T-cell (primary cell): ENCODE data around the gene SZRD1. TPM values are rescaled to one million over a fixed set of nuclear protein-coding genes. Genes with fewer than 3 reads are reported as not detected.

Source experiments
- ATAC-seq, 4 experiments: fragments of 200-7000 bp in 3 of 4; fragments of 150-1000 bp in 1 of 4; cut with Tn5 transposase; replicated peaks in 1 of 4; 1 replicate in 3 of 4; 2 replicates in 1 of 4; pipeline ENCODE4 v1.10.0; 2021; ENCODE audit warnings: moderate library complexity in 3 of 4, mild to moderate bottlenecking in 2 of 4, moderate number of reproducible peaks in 1 of 4
- CTCF ChIA-PET, 2 donors: fragments of 300-600 bp; sonication (Branson Sonifier 250); formaldehyde crosslinking; loops; one replicate each; lab custom pipeline; 2022; ENCODE audit warnings: antibody characterized with exemption in 2 of 2; lab: Charles Lee
- POLR2A ChIA-PET, 2 donors: fragments of 300-600 bp; sonication (Branson Sonifier 250); formaldehyde crosslinking; loops; one replicate each; lab custom pipeline; 2022; ENCODE audit warnings: antibody characterized with exemption in 2 of 2; lab: Charles Lee
- DNase-seq, 35 experiments: peaks; one replicate each; pipeline versions ENCODE4 v3.0.0 to v3.0.0-alpha.2; 2013 to 2023
- H3K27ac ChIP-seq: one replicate; pipeline ENCODE4 v1.5.1; 2013; ENCODE audit warnings: low read length
- H3K27me3 ChIP-seq, 2 experiments: replicated peaks in 1 of 2; 1 replicate in 1 of 2; 2 replicates in 1 of 2; pipeline versions ENCODE4 v1.6.1 to v1.7.0; 2013; ENCODE audit warnings: low read length in 1 of 2, mixed read lengths in 1 of 2; ENCODE audit not compliant: control insufficient read depth in 2 of 2, insufficient read depth in 2 of 2; ENCODE audit errors: extremely low read depth in 1 of 2
- H3K36me3 ChIP-seq, 2 donors: 1 replicate in 1 of 2; 2 replicates in 1 of 2; pipeline versions ENCODE4 v1.6.1 to v1.7.0; 2013; ENCODE audit warnings: low read length in 1 of 2; ENCODE audit not compliant: control insufficient read depth in 2 of 2, insufficient read depth in 1 of 2; ENCODE audit errors: extremely low read depth in 1 of 2
- H3K4me1 ChIP-seq, 2 experiments: 1 replicate in 1 of 2; 2 replicates in 1 of 2; pipeline versions ENCODE4 v1.6.1 to v1.7.0; 2013; ENCODE audit warnings: low read length in 2 of 2, mixed read lengths in 1 of 2; ENCODE audit not compliant: insufficient read depth in 2 of 2, control insufficient read depth in 1 of 2; ENCODE audit errors: extremely low read depth in 1 of 2
- H3K4me3 ChIP-seq, 2 donors: 1 replicate in 1 of 2; 2 replicates in 1 of 2; pipeline versions ENCODE4 v1.5.1 to v1.7.0; 2013; ENCODE audit warnings: mild to moderate bottlenecking in 2 of 2, low read length in 1 of 2, moderate library complexity in 1 of 2; ENCODE audit not compliant: control insufficient read depth in 1 of 2; ENCODE audit errors: extremely low read depth in 1 of 2
- H3K9me3 ChIP-seq: 2 replicates; pipeline ENCODE4 v1.7.0; 2013
- H3K27ac Mint-ChIP-seq, 2 donors: one replicate each; pipeline ENCODE4 v1.8.0; 2020 to 2021; ENCODE audit warnings: mild to moderate bottlenecking in 2 of 2, mixed read lengths in 2 of 2
- H3K27me3 Mint-ChIP-seq, 2 donors: one replicate each; pipeline ENCODE4 v1.8.0; 2021 to 2022; ENCODE audit warnings: mixed read lengths in 2 of 2
- H3K36me3 Mint-ChIP-seq: one replicate; pipeline ENCODE4 v1.8.0; 2021; ENCODE audit warnings: mixed read lengths
- H3K4me1 Mint-ChIP-seq, 3 donors: one replicate each; pipeline ENCODE4 v1.8.0; 2020 to 2022; ENCODE audit warnings: mixed read lengths in 3 of 3, mild to moderate bottlenecking in 1 of 3
- H3K4me3 Mint-ChIP-seq, 3 donors: one replicate each; pipeline ENCODE4 v1.8.0; 2020 to 2022; ENCODE audit warnings: mild to moderate bottlenecking in 3 of 3, mixed read lengths in 3 of 3, moderate library complexity in 3 of 3
- H3K9me3 Mint-ChIP-seq, 3 donors: one replicate each; pipeline ENCODE4 v1.8.0; 2020 to 2022; ENCODE audit warnings: mixed read lengths in 3 of 3
- WGBS: methylation state at CpG from one replicate; pipeline ENCODE4 v1.1.5; 2013; ENCODE audit warnings: missing lambda C conversion rate; ENCODE audit not compliant: insufficient coverage; 5-methylcytosine and 5-hydroxymethylcytosine counted together
- total RNA-seq, 35 experiments: library from RNA in 6 of 35; stranded (reverse) in 6 of 35; fragments of 120-200 nt in 1 of 35; gene quantifications; one replicate each; pipeline versions ENCODE4 v1.2.1 to v1.2.4 and lab custom pipeline; 2013 to 2026

The SZRD1 gene
- total RNA-seq (100 to 1,000 TPM in 3 of 5 donors, 10 to 100 TPM in 2; 87.2 to 122 (median 106) TPM), total RNA-seq (lab: John Stamatoyannopoulos, UW) (74.9 to 175 (median 132) reads per million in 29 experiments)
- 72.3 TPM for total RNA-seq (2013)

DNA sequence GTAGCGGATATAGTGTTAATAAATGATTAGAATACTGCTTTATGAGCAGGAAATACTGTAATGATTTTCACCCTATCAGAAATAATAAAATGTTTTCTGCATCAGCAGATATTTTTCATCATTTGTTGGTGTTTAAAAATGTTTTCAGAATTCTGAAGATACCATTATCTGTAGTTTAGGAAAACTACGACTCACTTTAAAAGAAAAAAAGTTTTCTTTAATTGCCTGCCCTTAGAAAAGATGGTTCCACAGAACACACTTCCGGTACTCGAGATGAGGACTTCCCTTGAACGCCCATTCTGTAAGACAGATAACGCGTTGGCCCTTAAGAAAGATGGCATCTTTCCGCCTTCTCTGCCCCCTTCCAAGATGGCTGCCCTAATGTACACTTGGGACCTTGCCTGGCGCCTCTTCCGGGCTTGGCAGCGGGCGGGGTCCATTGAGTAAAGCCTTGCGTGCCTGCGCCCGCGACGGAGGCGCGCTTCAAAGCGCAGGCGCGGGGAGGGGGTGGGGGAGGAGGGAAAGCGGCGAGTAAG lies at the start of gene SZRD1:
Gene SZRD1 (plus strand): TSS at position 521 of the 536 bp plus-strand sequence. CDS start 16 bp downstream, outside the sequence.
- Histone ChIP-seq H3K27ac (peak within 1 kb of the TSS; percentile 99), H3K9me3 (no peaks in the 10 kb centered on the region), H3K27me3 (no peaks in the 10 kb centered on the region), H3K4me3 (peak within 1 kb of the TSS; percentile 99), H3K4me1 (peaks cover 14 to 28% of the 10 kb centered on the region in 2 experiments), H3K36me3 (no peaks in the 10 kb centered on the region)
- Mint-ChIP-seq H3K27ac (peak within 1 kb of the TSS; percentile 97), H3K27me3 (no peaks in the 10 kb centered on the region), H3K9me3 (no peaks in the 10 kb centered on the region), H3K4me3 (peak within 1 kb of the TSS; percentile 96 to 97 (median 96)), H3K4me1 (peaks cover 24 to 39% (median 37%) of the 10 kb centered on the region in 3 donors), H3K36me3 (peaks cover 2% of the 10 kb centered on the region)
- WGBS = 0% methylated on average over 21 of the region's 24 CpGs
- ChIA-PET CTCF (interaction anchor here in 1 of 2 donors (0.7 kb wide), 1 partner anchor 14 kb away, joined by 3 read pairs; no protein-coding TSS in a partner anchor), POLR2A (no interaction called here)
- ATAC-seq (peak; percentile 89 to 91 (median 91)), DNase-seq (peak; percentile 89 to 99 (median 97))

- Mint-ChIP-seq H3K36me3 (peaks cover 18% of the 10 kb centered on the region), H3K4me1 (peaks cover 19 to 38% (median 23%) of the 10 kb centered on the region in 3 donors), H3K4me3 (no peak overlapping the region), H3K27ac (no peak overlapping the region), H3K9me3 (no peaks in the 10 kb centered on the region), H3K27me3 (no peaks in the 10 kb centered on the region)
- POLR2A ChIA-PET = interaction anchor here in 1 of 2 donors (0.5 kb wide), 1 partner anchor 29 kb away, joined by 5 read pairs; no protein-coding TSS in a partner anchor
- H3K4me1 ChIP-seq = no peaks in the 10 kb centered on the region
- no peaks in the 10 kb centered on the region for H3K27me3 ChIP-seq
- H3K9me3 ChIP-seq = no peaks in the 10 kb centered on the region
- CTCF ChIA-PET = no interaction called here
- no peak for ATAC-seq
- no peak overlapping the region for H3K27ac ChIP-seq
- H3K36me3 ChIP-seq = peaks cover 0 to 22% of the 10 kb centered on the region in 2 donors
- WGBS = 93% methylated on average over 2 of the region's 3 CpGs
- no peak overlapping the region for H3K4me3 ChIP-seq
- no peak for DNase-seq
Observed at GRCh38 chr1:16318555-16318954, 48.5 kb upstream of the SZRD1 start.

DNA sequence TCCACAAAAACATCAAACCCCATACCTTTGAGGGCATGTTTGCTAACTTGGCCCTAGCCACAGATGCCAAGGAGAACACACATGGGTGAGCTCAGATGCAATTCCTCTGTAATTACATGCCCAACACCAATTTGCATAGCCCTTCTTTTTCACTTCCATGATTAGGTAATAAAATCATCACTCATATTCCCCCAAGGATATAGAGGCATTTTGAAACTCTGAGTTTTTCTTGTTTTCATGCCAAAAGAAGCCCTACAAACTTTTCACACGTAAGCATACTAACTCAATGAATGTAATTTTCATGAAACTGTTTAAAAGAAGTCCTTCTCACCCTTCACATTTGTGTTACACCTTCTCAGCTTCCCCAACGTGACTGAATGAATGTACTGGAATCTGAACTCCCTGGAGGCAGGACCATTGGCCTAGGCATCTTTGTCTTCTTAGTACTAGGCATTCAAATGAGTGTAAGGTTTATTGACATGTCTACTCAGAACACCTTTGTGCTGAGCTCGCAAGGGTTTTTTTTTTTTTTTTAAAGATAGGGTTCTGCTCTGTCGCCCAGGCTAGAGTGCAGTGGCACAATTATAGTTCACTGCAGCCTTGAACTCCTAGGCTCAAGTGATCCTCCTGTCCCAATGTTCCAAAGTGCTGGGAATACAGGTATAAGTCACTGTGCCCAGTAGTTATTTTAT lies 45.7 kb upstream of the SZRD1 start:
- H3K9me3 ChIP-seq = no peaks in the 10 kb centered on the region
- no peaks in the 10 kb centered on the region for H3K4me1 ChIP-seq
- H3K36me3 ChIP-seq = peaks cover 0 to 1% of the 10 kb centered on the region in 2 donors
- Mint-ChIP-seq H3K4me1 (peaks cover 18 to 41% (median 29%) of the 10 kb centered on the region in 3 donors), H3K4me3 (no peak overlapping the region), H3K36me3 (peaks cover 4% of the 10 kb centered on the region), H3K27me3 (no peaks in the 10 kb centered on the region), H3K9me3 (no peaks in the 10 kb centered on the region), H3K27ac (peak overlapping the region in 1 of 2 donors; percentile 53)
- ChIA-PET CTCF (no interaction called here), POLR2A (interaction anchor here in 1 of 2 donors (0.7 kb wide), 1 partner anchor 48 kb away, joined by 3 read pairs; no protein-coding TSS in a partner anchor)
- H3K27ac ChIP-seq = no peak overlapping the region
- DNase-seq (no peak), ATAC-seq (no peak)
- H3K27me3 ChIP-seq = no peaks in the 10 kb centered on the region
- no CpG with 5 or more reads among the region's 4 CpGs for WGBS
- no peak overlapping the region for H3K4me3 ChIP-seq

DNA sequence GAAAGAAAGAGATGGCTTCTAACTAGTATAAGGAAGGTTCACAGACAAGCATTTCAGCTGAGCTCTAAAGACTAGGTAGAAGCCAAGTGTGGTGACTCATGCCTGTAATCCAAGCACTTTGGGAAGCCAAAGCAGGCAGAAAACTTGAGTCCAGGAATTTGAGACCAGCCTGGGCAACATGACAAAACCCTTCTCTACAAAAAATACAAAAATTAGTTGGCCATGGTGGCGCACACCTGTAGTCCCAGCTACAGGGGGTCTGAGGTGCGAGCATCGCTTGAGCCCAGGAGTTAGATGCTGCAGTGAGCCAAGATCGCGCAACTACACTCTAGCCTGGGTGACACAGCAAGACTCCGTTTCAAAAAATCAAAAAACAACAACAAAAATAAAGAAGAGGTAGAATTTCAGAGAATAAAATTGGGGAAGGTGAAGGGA lies 42.6 kb upstream of the SZRD1 start:
- Histone ChIP-seq H3K27ac (no peak overlapping the region), H3K27me3 (no peaks in the 10 kb centered on the region), H3K9me3 (no peaks in the 10 kb centered on the region), H3K4me1 (no peaks in the 10 kb centered on the region), H3K36me3 (no peaks in the 10 kb centered on the region), H3K4me3 (no peak overlapping the region)
- H3K27ac Mint-ChIP-seq = no peak overlapping the region
- POLR2A ChIA-PET = no interaction called here
- peaks cover 9% of the 10 kb centered on the region for H3K36me3 Mint-ChIP-seq
- H3K4me1 Mint-ChIP-seq = peaks cover 20 to 33% (median 33%) of the 10 kb centered on the region in 3 donors
- CTCF ChIA-PET = no interaction called here
- no CpG with 5 or more reads among the region's 6 CpGs for WGBS
- ATAC-seq (no peak), DNase-seq (no peak)
- H3K9me3 Mint-ChIP-seq = no peaks in the 10 kb centered on the region
- H3K27me3 Mint-ChIP-seq = no peaks in the 10 kb centered on the region
- H3K4me3 Mint-ChIP-seq = no peak overlapping the region

GRCh38 chr1:16326833-16327404 lies 40.1 kb upstream of the SZRD1 start:
- ChIA-PET CTCF (interaction anchor here (0.5 to 0.7 kb wide), 3 partner anchors 29 to 589 kb away, joined by 3 to 8 read pairs (median 3); no protein-coding TSS in a partner anchor), POLR2A (no interaction called here)
- ATAC-seq (no peak), DNase-seq (no peak)
- no peaks in the 10 kb centered on the region for H3K27me3 Mint-ChIP-seq
- Histone ChIP-seq H3K4me1 (no peaks in the 10 kb centered on the region), H3K36me3 (no peaks in the 10 kb centered on the region), H3K27me3 (no peaks in the 10 kb centered on the region), H3K9me3 (no peaks in the 10 kb centered on the region), H3K4me3 (no peak overlapping the region), H3K27ac (no peak overlapping the region)
- H3K9me3 Mint-ChIP-seq = no peaks in the 10 kb centered on the region
- H3K4me1 Mint-ChIP-seq = peaks cover 16 to 31% (median 22%) of the 10 kb centered on the region in 3 donors
- H3K27ac Mint-ChIP-seq = no peak overlapping the region
- H3K4me3 Mint-ChIP-seq = no peak overlapping the region
- 92% methylated on average over 2 of the region's 5 CpGs for WGBS
- H3K36me3 Mint-ChIP-seq = peaks cover 5% of the 10 kb centered on the region

DNA sequence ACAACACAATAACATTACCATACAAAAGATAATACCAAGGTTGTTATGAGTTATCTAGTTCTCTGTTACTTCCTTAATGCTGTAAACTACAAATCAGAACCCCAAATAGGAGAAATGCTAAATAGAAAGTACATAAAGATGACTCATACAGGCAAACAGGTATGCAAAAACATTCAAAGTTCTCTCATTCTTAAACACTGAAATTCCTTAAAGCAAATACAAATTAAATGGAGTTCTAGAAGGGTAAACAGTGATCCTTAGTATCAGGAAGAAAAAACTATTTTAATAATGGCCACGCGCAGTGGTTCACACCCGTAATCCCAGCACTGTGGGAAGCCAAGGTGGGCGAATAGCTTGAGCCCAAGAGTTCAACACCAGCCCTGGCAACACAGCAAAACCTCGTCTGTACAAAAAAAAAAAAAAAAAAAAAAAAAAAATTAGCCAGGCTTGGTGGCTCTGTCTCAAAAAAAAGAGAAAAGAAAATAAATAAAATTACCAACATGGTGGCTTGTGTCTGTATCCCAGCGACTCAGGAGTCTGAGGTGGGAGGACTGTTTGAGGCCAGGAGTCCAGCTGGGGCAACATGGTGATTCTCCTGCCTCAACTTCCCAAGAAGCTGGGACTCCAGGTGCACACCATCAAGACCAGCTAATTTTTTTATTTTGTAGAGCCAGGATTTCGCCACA lies 32.2 kb upstream of the SZRD1 start:
- ChIA-PET POLR2A (interaction anchor here in 1 of 2 donors (0.5 kb wide), 1 partner anchor 619 kb away, joined by 3 read pairs; no protein-coding TSS in a partner anchor), CTCF (interaction anchor here in 1 of 2 donors (0.6 to 0.7 kb wide), 4 partner anchors 16 to 383 kb away, joined by 3 to 5 read pairs (median 3); no protein-coding TSS in a partner anchor)
- DNase-seq = no peak
- WGBS = 100% methylated on average over 1 of the region's 7 CpGs
- Mint-ChIP-seq H3K36me3 (no peaks in the 10 kb centered on the region), H3K27me3 (no peaks in the 10 kb centered on the region), H3K4me3 (no peak overlapping the region), H3K27ac (no peak overlapping the region), H3K4me1 (peaks cover 40 to 43% (median 40%) of the 10 kb centered on the region in 3 donors), H3K9me3 (no peaks in the 10 kb centered on the region)
- Histone ChIP-seq H3K4me3 (no peak overlapping the region), H3K36me3 (no peaks in the 10 kb centered on the region), H3K4me1 (peaks cover 0 to 8% of the 10 kb centered on the region in 2 experiments), H3K9me3 (no peaks in the 10 kb centered on the region), H3K27me3 (no peaks in the 10 kb centered on the region), H3K27ac (no peak overlapping the region)
- ATAC-seq = no peak
